ENCODE measurements around the gene PTPRG. TPM values are rescaled to one million over a fixed set of nuclear protein-coding genes. Genes with fewer than 3 reads are reported as not detected.
"Not testable (repeated sequence)": the region's sequence is repeated elsewhere in the genome, so short reads cannot be mapped to it uniquely, and the experiment has no call there.

The PTPRG gene
- polyA plus RNA-seq, 3 donors: 5.6 to 45.7 (median 13.3) TPM

DNA sequence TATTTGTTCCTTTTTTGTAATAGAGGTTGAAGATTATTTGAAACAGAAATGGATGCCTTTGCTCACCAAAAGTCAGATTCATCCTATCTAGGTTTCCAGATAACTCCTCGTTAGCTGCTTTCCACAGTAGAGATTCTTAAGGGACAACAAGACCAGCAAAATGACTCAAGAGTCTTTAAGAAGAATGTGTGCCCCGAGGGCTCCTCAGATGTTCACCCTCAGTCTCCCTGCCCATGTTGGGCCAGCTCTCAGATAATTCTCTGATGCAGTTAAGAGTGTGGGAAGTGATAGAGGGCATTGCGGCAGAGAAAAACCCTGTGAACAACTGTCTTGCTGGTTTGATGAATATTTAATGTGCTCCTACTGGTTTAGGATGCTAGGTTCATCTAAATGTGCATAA lies 251.1 kb downstream of the PTPRG start:
- no peak overlapping the region for H3K27ac ChIP-seq (ENCODE audit: low read depth, low read length)
- WGBS, 3 donors: 89 to 94% (median 90%) methylated on average over 3 of the region's 3 CpGs

DNA sequence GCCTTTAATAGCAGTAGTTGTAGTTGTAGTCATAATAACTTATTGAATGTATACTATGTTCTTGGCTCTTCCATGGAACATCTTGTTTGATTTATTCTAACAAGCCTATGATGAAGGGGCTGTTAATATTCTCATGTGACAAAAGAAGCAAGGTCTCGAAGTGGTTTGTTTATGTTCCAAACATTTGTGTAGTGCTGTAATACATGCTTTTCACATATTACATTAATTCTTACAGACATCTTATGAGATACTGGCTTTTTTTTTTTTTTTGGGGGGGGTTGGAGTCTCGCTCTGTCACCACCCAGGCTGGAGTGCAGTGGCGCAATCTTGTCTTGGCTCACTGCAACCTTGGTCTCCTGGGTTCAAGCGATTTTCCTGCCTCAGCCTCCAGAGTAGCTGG lies 252.3 kb downstream of the PTPRG start:
- 61 to 96% (median 75%) methylated on average over 4 of the region's 4 CpGs for WGBS, 3 donors
- H3K27ac ChIP-seq (ENCODE audit: low read depth, low read length): no peak overlapping the region

DNA sequence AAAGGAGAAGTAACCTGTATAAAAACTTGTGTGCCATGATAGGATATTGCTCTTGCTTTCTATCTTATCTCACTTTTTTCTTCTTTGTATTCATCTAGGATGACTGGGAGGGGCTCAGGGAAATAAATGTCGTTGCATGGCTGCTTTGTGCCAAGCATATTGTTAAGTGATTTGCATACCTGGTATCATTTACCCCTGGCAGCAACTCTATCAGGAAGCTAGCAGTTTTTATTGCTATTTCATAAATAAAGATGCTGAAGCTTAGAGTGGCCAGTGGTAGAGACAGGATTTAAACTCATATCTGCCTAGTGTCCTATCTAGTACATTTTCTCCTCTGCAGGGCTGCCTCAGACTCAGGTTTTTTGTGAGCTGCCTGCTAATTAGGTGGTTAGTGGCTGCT lies 253.3 kb downstream of the PTPRG start:
- 10 to 38% (median 21%) methylated on average over 1 of the region's 1 CpG for WGBS, 3 donors
- no peak overlapping the region for H3K27ac ChIP-seq (ENCODE audit: low read depth, low read length)

- WGBS, 3 donors: 87 to 91% (median 91%) methylated on average over 5 of the region's 5 CpGs
- not testable (repeated sequence) for H3K27ac ChIP-seq (ENCODE audit: low read depth, low read length)
Measured at GRCh38 chr3:61816304-61816703, 254.9 kb downstream of the PTPRG start.

GRCh38 chr3:61819861-61820260 lies 258.5 kb downstream of the PTPRG start:
- no peak overlapping the region for H3K27ac ChIP-seq (ENCODE audit: low read depth, low read length)
- 93 to 95% (median 94%) methylated on average over 3 of the region's 3 CpGs for WGBS, 3 donors

DNA sequence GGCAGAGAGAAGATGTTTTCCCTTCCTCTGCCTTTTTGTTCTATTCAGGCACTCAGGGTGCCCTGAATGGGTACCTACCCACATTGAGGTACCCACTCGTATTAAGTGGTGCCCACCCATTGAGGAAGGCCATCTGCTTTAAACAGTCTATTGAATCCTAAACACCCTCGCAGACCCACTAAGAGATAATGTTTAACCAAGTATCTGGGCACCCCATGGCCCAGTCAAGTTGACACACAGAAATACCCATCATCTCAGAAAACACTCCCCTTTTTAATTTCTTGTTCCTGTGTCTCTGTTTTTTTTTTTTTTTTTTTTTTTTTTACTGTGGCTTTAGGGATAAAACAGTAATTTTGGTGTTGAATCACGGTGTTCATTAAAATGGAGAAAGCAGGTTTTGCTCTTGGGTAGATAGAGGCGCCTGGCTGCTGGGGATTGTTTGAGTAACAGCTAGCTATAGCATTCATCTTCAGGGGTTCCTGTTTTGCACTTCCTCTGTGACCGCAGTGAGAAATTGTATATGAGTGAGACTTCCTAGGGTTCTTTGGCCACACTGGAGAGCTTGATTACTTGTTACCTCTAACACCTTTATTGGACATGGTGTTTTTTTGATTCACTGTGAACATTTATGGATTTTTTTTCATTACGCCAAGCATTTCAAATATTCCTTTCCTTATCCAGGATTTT lies 259.1 kb downstream of the PTPRG start:
- no peak overlapping the region for H3K27ac ChIP-seq (ENCODE audit: low read depth, low read length)
- 77 to 88% (median 87%) methylated on average over 6 of the region's 6 CpGs for WGBS, 3 donors

- 44 to 67% (median 55%) methylated on average over 1 of the region's 1 CpG for WGBS, 3 donors
- H3K27ac ChIP-seq (ENCODE audit: low read depth, low read length): no peak overlapping the region
Measured at GRCh38 chr3:61821823-61822251, 260.5 kb downstream of the PTPRG start.

- no peak overlapping the region for H3K27ac ChIP-seq (ENCODE audit: low read depth, low read length)
- WGBS, 3 donors: 76 to 92% (median 84%) methylated on average over 2 of the region's 2 CpGs
Measured at GRCh38 chr3:61822588-61822987, 261.2 kb downstream of the PTPRG start.

DNA sequence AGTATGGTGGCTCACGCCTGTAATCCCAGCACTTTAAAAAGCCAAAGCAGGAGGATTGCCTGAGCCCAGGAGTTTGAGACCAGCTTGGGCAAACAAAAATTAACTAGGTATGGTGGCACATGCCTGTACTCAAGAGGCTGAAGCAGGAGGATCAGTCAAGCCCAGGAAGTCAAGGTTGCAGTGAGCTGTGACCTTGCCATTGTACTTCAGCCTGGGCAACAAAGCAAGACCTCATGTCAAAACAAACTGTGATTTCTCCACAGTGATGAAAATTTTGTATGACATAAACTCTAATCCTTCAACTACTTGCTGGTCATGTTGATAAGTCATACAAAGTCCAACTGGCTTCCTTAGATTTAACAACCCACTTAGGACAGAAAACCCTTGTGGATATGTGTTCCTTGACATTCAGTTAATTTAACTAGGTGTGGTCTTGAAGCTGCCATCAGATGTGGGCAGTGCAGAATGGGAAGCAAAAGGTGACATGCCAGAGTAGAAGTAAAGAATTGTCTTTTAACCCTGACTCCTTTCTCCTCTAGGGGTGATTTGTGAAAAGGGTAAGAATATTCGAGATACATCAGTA lies 263.3 kb downstream of the PTPRG start:
- no peak overlapping the region for H3K27ac ChIP-seq (ENCODE audit: low read depth, low read length)
- 87 to 97% (median 93%) methylated on average over 2 of the region's 2 CpGs for WGBS, 3 donors

DNA sequence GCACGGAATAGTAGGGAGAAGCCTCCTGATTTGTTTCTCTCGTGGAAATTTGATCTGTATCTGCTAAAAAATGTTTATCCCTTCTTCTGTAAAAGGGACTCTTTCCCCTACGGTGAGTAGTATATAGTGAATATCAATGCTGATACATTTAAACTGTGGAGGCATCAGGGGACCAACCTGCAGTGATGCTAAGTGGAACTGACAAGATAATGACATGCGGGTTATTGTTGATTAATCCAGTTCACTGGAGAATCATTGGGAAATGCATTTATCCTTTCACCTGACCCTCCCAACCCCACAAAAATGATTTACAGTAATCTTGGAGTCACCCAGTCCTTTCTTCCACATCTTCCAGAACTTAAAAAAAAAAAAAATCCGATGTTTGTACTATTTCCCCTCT lies 264.8 kb downstream of the PTPRG start:
- H3K27ac ChIP-seq (ENCODE audit: low read depth, low read length): no peak overlapping the region
- 61 to 76% (median 76%) methylated on average over 5 of the region's 5 CpGs for WGBS, 3 donors

DNA sequence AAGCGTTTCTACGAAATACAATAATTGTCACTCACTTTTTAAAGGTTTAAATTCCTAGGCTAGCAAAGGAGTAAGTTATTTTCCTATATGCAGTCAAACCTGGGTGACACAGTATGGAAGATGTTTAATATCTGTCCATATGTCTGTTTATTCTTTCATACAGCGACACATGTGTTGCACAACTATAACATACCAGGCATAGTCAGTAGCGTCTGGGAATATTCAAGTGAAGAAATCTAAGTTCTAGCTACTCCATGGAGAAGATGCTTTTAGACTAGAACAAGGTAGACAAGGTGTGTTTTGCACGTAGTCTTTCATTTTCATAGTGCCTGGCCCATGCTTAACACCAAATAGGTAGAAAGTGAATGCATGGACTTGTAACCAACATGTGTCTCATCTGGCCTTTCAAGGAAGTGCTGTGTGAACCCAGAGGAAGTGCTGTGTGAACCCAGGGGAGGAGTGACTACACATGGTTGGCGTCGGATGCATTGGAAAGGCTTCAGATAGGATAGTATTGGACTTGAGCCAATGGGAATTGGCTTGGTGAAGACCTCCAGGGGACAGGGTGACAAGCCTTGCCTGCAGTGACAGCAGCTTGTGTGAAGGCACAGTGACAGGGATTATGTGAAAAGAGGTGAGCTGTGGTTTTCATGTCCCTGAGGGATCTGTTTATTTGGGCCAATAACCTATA lies 267.0 kb downstream of the PTPRG start:
- H3K27ac ChIP-seq (ENCODE audit: low read depth, low read length): no peak overlapping the region

GRCh38 chr3:61828880-61829721 lies 267.7 kb downstream of the PTPRG start:
- no peak overlapping the region for H3K27ac ChIP-seq (ENCODE audit: low read depth, low read length)
- 45 to 64% (median 56%) methylated on average over 16 of the region's 16 CpGs for WGBS, 3 donors

More for the DNA sequence above, 267.0 kb downstream of the PTPRG start:
- WGBS, 3 donors: 72 to 78% (median 72%) methylated on average over 7 of the region's 7 CpGs

GRCh38 chr3:61829722-61830350 lies 268.5 kb downstream of the PTPRG start:
- WGBS, 3 donors: 63 to 69% (median 66%) methylated on average over 5 of the region's 5 CpGs

GRCh38 chr3:61831973-61832372 lies 270.6 kb downstream of the PTPRG start:
- WGBS, 3 donors: 81 to 89% (median 88%) methylated on average over 1 of the region's 1 CpG
- no peak overlapping the region for H3K27ac ChIP-seq (ENCODE audit: low read depth, low read length)

More at GRCh38 chr3:61829722-61830350, 268.5 kb downstream of the PTPRG start:
- no peak overlapping the region for H3K27ac ChIP-seq (ENCODE audit: low read depth, low read length)

DNA sequence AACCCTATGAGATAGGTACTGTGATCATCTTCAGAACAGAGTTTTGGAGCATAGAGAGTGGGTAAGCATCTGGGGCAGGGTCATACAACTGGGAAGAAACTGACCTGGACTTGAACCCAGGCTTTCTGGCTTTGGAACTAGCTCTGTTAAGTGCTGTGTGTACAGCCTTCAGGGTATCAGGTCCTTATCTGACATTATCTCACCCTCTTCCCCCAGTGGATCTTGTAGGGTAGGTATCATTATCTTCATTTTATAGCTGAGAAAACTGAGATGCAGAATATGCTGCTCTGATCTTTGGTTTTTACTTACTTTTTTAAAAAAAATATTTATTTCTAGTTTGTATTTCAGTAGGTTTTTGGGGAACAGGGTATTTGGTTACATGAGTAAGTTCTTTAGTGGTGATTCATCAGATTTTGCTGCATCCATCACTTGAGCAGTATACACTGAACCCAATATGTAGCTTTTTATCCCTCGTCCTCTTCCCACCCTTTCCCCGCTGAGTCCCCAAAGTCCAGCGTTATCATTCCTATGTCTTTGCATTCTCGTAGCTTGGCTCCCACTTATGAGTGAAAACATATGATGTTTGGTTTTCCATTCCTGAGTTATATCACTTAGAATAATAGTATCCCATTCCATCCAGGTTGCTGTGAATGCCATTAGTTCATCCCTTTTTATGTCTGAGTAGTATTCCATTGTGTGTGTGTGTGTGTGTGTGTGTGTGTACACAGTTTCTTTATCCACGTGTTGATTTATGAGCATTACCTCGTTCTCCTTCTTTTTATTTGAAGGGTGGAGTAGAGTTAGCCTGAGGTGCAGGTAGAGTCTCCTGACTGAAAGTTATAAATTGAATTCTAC lies 271.2 kb downstream of the PTPRG start:
- WGBS, 3 donors: 74 to 83% (median 81%) methylated on average over 6 of the region's 6 CpGs
- H3K27ac ChIP-seq (ENCODE audit: low read depth, low read length): no peak overlapping the region

DNA sequence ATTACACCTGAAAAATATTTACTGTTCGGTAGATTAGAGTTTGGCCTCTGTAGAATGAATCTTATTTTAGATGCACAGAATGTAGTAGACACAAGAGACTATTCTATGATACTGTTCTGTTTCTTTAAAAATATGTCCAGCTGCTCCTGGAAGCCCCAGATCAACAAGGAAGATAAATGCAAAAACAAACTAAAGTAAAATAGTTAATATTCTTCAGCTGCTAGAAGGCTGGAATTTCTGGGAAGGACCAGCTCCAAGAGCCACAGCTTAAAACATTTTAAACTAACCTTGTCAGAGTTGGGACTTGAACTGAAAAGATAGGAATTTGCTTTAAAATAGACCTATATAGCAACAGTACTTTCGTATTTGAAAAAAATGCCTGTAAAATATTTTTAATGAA lies 277.9 kb downstream of the PTPRG start:
- no peak overlapping the region for H3K27ac ChIP-seq (ENCODE audit: low read depth, low read length)
- 73 to 82% (median 78%) methylated on average over 2 of the region's 2 CpGs for WGBS, 3 donors

- 78 to 80% (median 79%) methylated on average over 10 of the region's 10 CpGs for WGBS, 3 donors
- no peak overlapping the region for H3K27ac ChIP-seq (ENCODE audit: low read depth, low read length)
Measured at GRCh38 chr3:61841111-61841845, 279.9 kb downstream of the PTPRG start.
